ENCODE measurements around the gene GRIA1. TPM values are rescaled to one million over a fixed set of nuclear protein-coding genes. Genes with fewer than 3 reads are reported as not detected.

Gene GRIA1
- total RNA-seq, 1 experiment from 2014 or later = not detected

- no peaks in the 10 kb centered on the region for H3K9me3 ChIP-seq (ENCODE audit: low read length)
- H3K9ac ChIP-seq (ENCODE audit: low read length) = no peak overlapping the region
- no peak overlapping the region for H3K4me2 ChIP-seq (ENCODE audit: low read depth, low read length, poor library complexity, severe bottlenecking)
- no peaks in the 10 kb centered on the region for H3K36me3 ChIP-seq (ENCODE audit: insufficient read depth, low read length)
- H3K9me2 ChIP-seq (replicated peaks; ENCODE audit: insufficient read depth, low read length) = no peaks in the 10 kb centered on the region
- no peaks in the 10 kb centered on the region for H3K27me3 ChIP-seq (ENCODE audit: low read length)
- no peak for DNase-seq
- H3K27ac ChIP-seq (ENCODE audit: low read length) = no peak overlapping the region
- no peak overlapping the region for H2AFZ ChIP-seq (ENCODE audit: low read length)
- no peak overlapping the region for H3K4me3 ChIP-seq (ENCODE audit: low read length)
- H4K20me1 ChIP-seq (ENCODE audit: insufficient read depth, low read depth, low read length) = no peaks in the 10 kb centered on the region
- H3K79me2 ChIP-seq (ENCODE audit: low read length) = no peaks in the 10 kb centered on the region
- H3K4me1 ChIP-seq (ENCODE audit: low read length) = no peaks in the 10 kb centered on the region
These were observed 3.7 kb upstream of the GRIA1 start for GRCh38 chr5:153486771-153487170.

- Histone ChIP-seq H3K4me1 (ENCODE audit: low read length) (no peaks in the 10 kb centered on the region), H3K79me2 (ENCODE audit: low read length) (no peaks in the 10 kb centered on the region), H3K9me2 (replicated peaks; ENCODE audit: insufficient read depth, low read length) (no peaks in the 10 kb centered on the region), H2AFZ (ENCODE audit: low read length) (no peak overlapping the region), H3K9ac (ENCODE audit: low read length) (no peak overlapping the region), H3K9me3 (ENCODE audit: low read length) (no peaks in the 10 kb centered on the region), H3K4me3 (ENCODE audit: low read length) (no peak overlapping the region), H3K27ac (ENCODE audit: low read length) (no peak overlapping the region), H3K27me3 (ENCODE audit: low read length) (no peaks in the 10 kb centered on the region), H4K20me1 (ENCODE audit: insufficient read depth, low read depth, low read length) (no peaks in the 10 kb centered on the region), H3K4me2 (ENCODE audit: low read depth, low read length, poor library complexity, severe bottlenecking) (no peak overlapping the region), H3K36me3 (ENCODE audit: insufficient read depth, low read length) (no peaks in the 10 kb centered on the region)
- DNase-seq = no peak
These were observed 859 bp upstream of the GRIA1 start for GRCh38 chr5:153489611-153490010.

- no peak for DNase-seq
- Histone ChIP-seq H3K9me3 (ENCODE audit: low read length) (no peaks in the 10 kb centered on the region), H3K79me2 (ENCODE audit: low read length) (no peaks in the 10 kb centered on the region), H3K4me3 (ENCODE audit: low read length) (no peak overlapping the region), H4K20me1 (ENCODE audit: insufficient read depth, low read depth, low read length) (no peaks in the 10 kb centered on the region), H3K9ac (ENCODE audit: low read length) (no peak overlapping the region), H3K27ac (ENCODE audit: low read length) (no peak overlapping the region), H3K36me3 (ENCODE audit: insufficient read depth, low read length) (no peaks in the 10 kb centered on the region), H3K9me2 (replicated peaks; ENCODE audit: insufficient read depth, low read length) (no peaks in the 10 kb centered on the region), H3K27me3 (ENCODE audit: low read length) (no peaks in the 10 kb centered on the region), H2AFZ (ENCODE audit: low read length) (no peak overlapping the region), H3K4me1 (ENCODE audit: low read length) (no peaks in the 10 kb centered on the region), H3K4me2 (ENCODE audit: low read depth, low read length, poor library complexity, severe bottlenecking) (no peak overlapping the region)
These were observed 721 bp downstream of the GRIA1 start for GRCh38 chr5:153491038-153491744.

GRCh38 chr5:153491856-153492255 lies 1.4 kb downstream of the GRIA1 start:
- Histone ChIP-seq H3K27me3 (ENCODE audit: low read length) (no peaks in the 10 kb centered on the region), H3K9me3 (ENCODE audit: low read length) (no peaks in the 10 kb centered on the region), H2AFZ (ENCODE audit: low read length) (no peak overlapping the region), H3K9me2 (replicated peaks; ENCODE audit: insufficient read depth, low read length) (no peaks in the 10 kb centered on the region), H3K4me3 (ENCODE audit: low read length) (no peak overlapping the region), H3K79me2 (ENCODE audit: low read length) (no peaks in the 10 kb centered on the region), H3K9ac (ENCODE audit: low read length) (no peak overlapping the region), H4K20me1 (ENCODE audit: insufficient read depth, low read depth, low read length) (no peaks in the 10 kb centered on the region), H3K36me3 (ENCODE audit: insufficient read depth, low read length) (no peaks in the 10 kb centered on the region), H3K4me2 (ENCODE audit: low read depth, low read length, poor library complexity, severe bottlenecking) (no peak overlapping the region), H3K4me1 (ENCODE audit: low read length) (no peaks in the 10 kb centered on the region), H3K27ac (ENCODE audit: low read length) (no peak overlapping the region)
- DNase-seq = no peak

- H3K4me3 ChIP-seq (ENCODE audit: low read length) = no peak overlapping the region
- H3K4me2 ChIP-seq (ENCODE audit: low read depth, low read length, poor library complexity, severe bottlenecking) = no peak overlapping the region
- H3K9me2 ChIP-seq (replicated peaks; ENCODE audit: insufficient read depth, low read length) = no peaks in the 10 kb centered on the region
- no peaks in the 10 kb centered on the region for H3K79me2 ChIP-seq (ENCODE audit: low read length)
- no peaks in the 10 kb centered on the region for H3K4me1 ChIP-seq (ENCODE audit: low read length)
- no peaks in the 10 kb centered on the region for H3K36me3 ChIP-seq (ENCODE audit: insufficient read depth, low read length)
- H3K9ac ChIP-seq (ENCODE audit: low read length) = no peak overlapping the region
- no peaks in the 10 kb centered on the region for H3K27me3 ChIP-seq (ENCODE audit: low read length)
- no peaks in the 10 kb centered on the region for H3K9me3 ChIP-seq (ENCODE audit: low read length)
- no peak overlapping the region for H2AFZ ChIP-seq (ENCODE audit: low read length)
- no peaks in the 10 kb centered on the region for H4K20me1 ChIP-seq (ENCODE audit: insufficient read depth, low read depth, low read length)
- peak; percentile 61 for DNase-seq
- no peak overlapping the region for H3K27ac ChIP-seq (ENCODE audit: low read length)
These were observed 6.4 kb downstream of the GRIA1 start for GRCh38 chr5:153496835-153497234.

GRCh38 chr5:153498516-153498915 lies 8.0 kb downstream of the GRIA1 start:
- Histone ChIP-seq H3K4me1 (ENCODE audit: low read length) (no peaks in the 10 kb centered on the region), H4K20me1 (ENCODE audit: insufficient read depth, low read depth, low read length) (no peaks in the 10 kb centered on the region), H3K9me3 (ENCODE audit: low read length) (no peaks in the 10 kb centered on the region), H3K4me2 (ENCODE audit: low read depth, low read length, poor library complexity, severe bottlenecking) (no peak overlapping the region), H3K27me3 (ENCODE audit: low read length) (no peaks in the 10 kb centered on the region), H3K79me2 (ENCODE audit: low read length) (no peaks in the 10 kb centered on the region), H3K4me3 (ENCODE audit: low read length) (no peak overlapping the region), H3K27ac (ENCODE audit: low read length) (no peak overlapping the region), H2AFZ (ENCODE audit: low read length) (no peak overlapping the region), H3K9ac (ENCODE audit: low read length) (no peak overlapping the region), H3K36me3 (ENCODE audit: insufficient read depth, low read length) (no peaks in the 10 kb centered on the region), H3K9me2 (replicated peaks; ENCODE audit: insufficient read depth, low read length) (no peaks in the 10 kb centered on the region)
- DNase-seq = no peak

GRCh38 chr5:153500178-153500577 lies 9.7 kb downstream of the GRIA1 start:
- Histone ChIP-seq H3K27me3 (ENCODE audit: low read length) (no peaks in the 10 kb centered on the region), H4K20me1 (ENCODE audit: insufficient read depth, low read depth, low read length) (no peaks in the 10 kb centered on the region), H3K79me2 (ENCODE audit: low read length) (no peaks in the 10 kb centered on the region), H3K27ac (ENCODE audit: low read length) (no peak overlapping the region), H3K4me2 (ENCODE audit: low read depth, low read length, poor library complexity, severe bottlenecking) (no peak overlapping the region), H3K4me3 (ENCODE audit: low read length) (no peak overlapping the region), H3K4me1 (ENCODE audit: low read length) (no peaks in the 10 kb centered on the region), H3K9me2 (replicated peaks; ENCODE audit: insufficient read depth, low read length) (no peaks in the 10 kb centered on the region), H3K9me3 (ENCODE audit: low read length) (no peaks in the 10 kb centered on the region), H3K36me3 (ENCODE audit: insufficient read depth, low read length) (no peaks in the 10 kb centered on the region), H3K9ac (ENCODE audit: low read length) (no peak overlapping the region), H2AFZ (ENCODE audit: low read length) (no peak overlapping the region)
- DNase-seq = no peak

- H3K4me1 ChIP-seq (ENCODE audit: low read length) = no peaks in the 10 kb centered on the region
- no peaks in the 10 kb centered on the region for H4K20me1 ChIP-seq (ENCODE audit: insufficient read depth, low read depth, low read length)
- H3K27me3 ChIP-seq (ENCODE audit: low read length) = no peaks in the 10 kb centered on the region
- no peaks in the 10 kb centered on the region for H3K79me2 ChIP-seq (ENCODE audit: low read length)
- no peak overlapping the region for H3K27ac ChIP-seq (ENCODE audit: low read length)
- no peaks in the 10 kb centered on the region for H3K9me2 ChIP-seq (replicated peaks; ENCODE audit: insufficient read depth, low read length)
- H3K9ac ChIP-seq (ENCODE audit: low read length) = no peak overlapping the region
- no peak overlapping the region for H2AFZ ChIP-seq (ENCODE audit: low read length)
- H3K36me3 ChIP-seq (ENCODE audit: insufficient read depth, low read length) = no peaks in the 10 kb centered on the region
- H3K4me2 ChIP-seq (ENCODE audit: low read depth, low read length, poor library complexity, severe bottlenecking) = no peak overlapping the region
- H3K4me3 ChIP-seq (ENCODE audit: low read length) = no peak overlapping the region
- no peaks in the 10 kb centered on the region for H3K9me3 ChIP-seq (ENCODE audit: low read length)
- DNase-seq = no peak
These were observed 14.3 kb downstream of the GRIA1 start for GRCh38 chr5:153504726-153505125.

Measured in Karpas-422 (cell line).